ENCODE measurements around the gene TNFRSF21. TPM values are rescaled to one million over a fixed set of nuclear protein-coding genes. Genes with fewer than 3 reads are reported as not detected.

Gene TNFRSF21
- total RNA-seq, 1 donor, result 1.4 TPM

GRCh38 chr6:47242483-47243386, 67.0 kb downstream of the TNFRSF21 start:
- H2AFZ ChIP-seq (ENCODE audit: low read length), result peak overlapping the region; percentile 70
- H3K79me2 ChIP-seq (ENCODE audit: insufficient read depth, low read length), result no peaks in the 10 kb centered on the region

GRCh38 chr6:47241742-47242482, 67.8 kb downstream of the TNFRSF21 start:
- Histone ChIP-seq H3K9me3 (ENCODE audit: low read depth, low read length) (no peaks in the 10 kb centered on the region), H3K27me3 (ENCODE audit: insufficient read depth, low read length) (no peaks in the 10 kb centered on the region), H3K79me2 (ENCODE audit: insufficient read depth, low read length) (no peaks in the 10 kb centered on the region), H2AFZ (ENCODE audit: low read length) (peak overlapping the region; percentile 70), H4K20me1 (ENCODE audit: insufficient read depth, low read length) (no peaks in the 10 kb centered on the region), H3K36me3 (ENCODE audit: insufficient read depth, low read length) (no peaks in the 10 kb centered on the region), H3K27ac (ENCODE audit: low read depth, low read length) (peak overlapping the region; percentile 66), H3K4me3 (ENCODE audit: insufficient read depth, low read length) (peak overlapping the region; percentile 35), H3K4me2 (ENCODE audit: insufficient read depth, low read length) (peak overlapping the region; percentile 61), H3K4me1 (ENCODE audit: insufficient read depth, low read length) (peaks cover 7% of the 10 kb centered on the region)
- no peak for DNase-seq (ENCODE audit: insufficient read length, low spot score, missing footprints)
- TF ChIP-seq CTCF (IDR thresholded peaks at IDR 0.05; ENCODE audit: extremely low read depth, low read depth, low read length), result no peak

More at GRCh38 chr6:47242483-47243386, 67.0 kb downstream of the TNFRSF21 start:
- Histone ChIP-seq H3K4me3 (ENCODE audit: insufficient read depth, low read length) (peak overlapping the region; percentile 35), H3K9me3 (ENCODE audit: low read depth, low read length) (no peaks in the 10 kb centered on the region), H3K4me1 (ENCODE audit: insufficient read depth, low read length) (peaks cover 7% of the 10 kb centered on the region), H4K20me1 (ENCODE audit: insufficient read depth, low read length) (no peaks in the 10 kb centered on the region), H3K4me2 (ENCODE audit: insufficient read depth, low read length) (peak overlapping the region; percentile 61), H3K27ac (ENCODE audit: low read depth, low read length) (peak overlapping the region; percentile 66), H3K36me3 (ENCODE audit: insufficient read depth, low read length) (no peaks in the 10 kb centered on the region), H3K27me3 (ENCODE audit: insufficient read depth, low read length) (no peaks in the 10 kb centered on the region)
- DNase-seq (ENCODE audit: insufficient read length, low spot score, missing footprints), result peak; percentile 89
- TF ChIP-seq CTCF (IDR thresholded peaks at IDR 0.05; ENCODE audit: extremely low read depth, low read depth, low read length), result no peak

- H3K4me1 ChIP-seq (ENCODE audit: insufficient read depth, low read length), result peaks cover 7% of the 10 kb centered on the region
- no peaks in the 10 kb centered on the region for H3K36me3 ChIP-seq (ENCODE audit: insufficient read depth, low read length)
- no peaks in the 10 kb centered on the region for H4K20me1 ChIP-seq (ENCODE audit: insufficient read depth, low read length)
- H3K79me2 ChIP-seq (ENCODE audit: insufficient read depth, low read length), result no peaks in the 10 kb centered on the region
- H3K4me3 ChIP-seq (ENCODE audit: insufficient read depth, low read length), result no peak overlapping the region
- no peak overlapping the region for H3K27ac ChIP-seq (ENCODE audit: low read depth, low read length)
- no peak overlapping the region for H3K4me2 ChIP-seq (ENCODE audit: insufficient read depth, low read length)
- H2AFZ ChIP-seq (ENCODE audit: low read length), result no peak overlapping the region
- H3K27me3 ChIP-seq (ENCODE audit: insufficient read depth, low read length), result no peaks in the 10 kb centered on the region
- DNase-seq (ENCODE audit: insufficient read length, low spot score, missing footprints), result no peak
- TF ChIP-seq CTCF (IDR thresholded peaks at IDR 0.05; ENCODE audit: extremely low read depth, low read depth, low read length), result no peak
- H3K9me3 ChIP-seq (ENCODE audit: low read depth, low read length), result no peaks in the 10 kb centered on the region
These were observed 69.3 kb downstream of the TNFRSF21 start for GRCh38 chr6:47240277-47240890.

All from osteoblast (primary cell).